Psoas muscle (tissue), 8 donors: Measurements from ENCODE around the gene PRPS2. TPM values are rescaled to one million over a fixed set of nuclear protein-coding genes. Genes with fewer than 3 reads are reported as not detected.
A peak's percentile ranks its signal among the peaks of the same experiment; 100 is the strongest.

Source experiments
- ATAC-seq, 4 donors: fragments of 200-7000 bp; cut with Tn5 transposase; one replicate each; pipeline ENCODE4 v1.9.1; 2020; ENCODE audit warnings: moderate library complexity in 3 of 4, mild to moderate bottlenecking in 2 of 4
- DNase-seq, 2 donors: peaks; one replicate each; pipeline ENCODE4 v3.0.0-alpha.2; 2020
- H3K27ac ChIP-seq: fragments of 200-600 bp; one replicate; pipeline ENCODE4 v1.8.0; 2022
- H3K27me3 ChIP-seq, 3 donors: fragments of 200-600 bp in 1 of 3; one replicate each; pipeline versions ENCODE4 v1.6.1 to v1.8.0; 2013 to 2022; ENCODE audit warnings: low read length in 2 of 3, mild to moderate bottlenecking in 2 of 3, moderate library complexity in 1 of 3; ENCODE audit not compliant: insufficient read depth in 3 of 3
- H3K36me3 ChIP-seq, 2 donors: fragments of 200-600 bp in 1 of 2; one replicate each; pipeline versions ENCODE4 v1.6.1 to v1.8.0; 2013 to 2022; ENCODE audit warnings: low read depth in 1 of 2, mild to moderate bottlenecking in 1 of 2, moderate library complexity in 1 of 2; ENCODE audit not compliant: insufficient read depth in 1 of 2
- H3K4me1 ChIP-seq: fragments of 200-600 bp; one replicate; pipeline ENCODE4 v1.8.0; 2022
- H3K4me3 ChIP-seq: fragments of 200-600 bp; one replicate; pipeline ENCODE4 v1.8.0; 2022; ENCODE audit warnings: mild to moderate bottlenecking
- H3K9me3 ChIP-seq: fragments of 200-600 bp; one replicate; pipeline ENCODE4 v1.8.0; 2022
- WGBS, 3 donors: extraction: QIAGEN DNeasy Blood & Tissue Kit; methylation state at CpG; one replicate each; pipeline versions ENCODE4 v1.1.6 to v1.1.7; 2013; 5-methylcytosine and 5-hydroxymethylcytosine counted together
- intact Hi-C, 2 donors: fragments of 100-400 bp; cut with DNase I; formaldehyde crosslinking; loops; one replicate each; pipeline versions ENCODE4 v1.11.0 to v1.14.2; 2022
- polyA plus RNA-seq, 3 donors: library from polyadenylated mRNA; stranded (reverse); fragments of 200-250 nt; gene quantifications; one replicate each; pipeline ENCODE4 v1.2.3, GENCODE V29; 2013
- total RNA-seq, 4 donors: library from RNA; stranded (reverse); fragmentation: NEBNext Ultra II Directional in 2 of 4; extraction: Animal tissue kit (Norgen Biotek cat#: 25700) in 2 of 4; gene quantifications; one replicate each; pipeline versions ENCODE4 v1.2.1 to v1.2.4, GENCODE V29; 2021 to 2023
- TF ChIP-seq, protein P1 (sequence below): fragments of 200-600 bp; IDR thresholded peaks from one replicate; pipeline ENCODE4 v1.8.0; 2022; ENCODE audit warnings: antibody characterized with exemption
- donor health status: healthy with polysubstance abuse.
- donor health status: DM: no; HTN: no; CAD: no; lungs with moderate emphysema.
- donor health status: Bipolar disorder and iron deficiency.
- donor health status: healthy.
- donor health status: DM: yes; HTN: yes; CAD: no.
- donor health status: DM: no; HTN: no; CAD: no.
- donor health status: DM: no; HTN: no; CAD: no.
- donor health status: DM: yes; HTN: yes; CAD: no.

PRPS2 gene
- total and polyA plus RNA-seq, 7 donors = 0.97 to 3.5 (median 1.9) TPM

DNA sequence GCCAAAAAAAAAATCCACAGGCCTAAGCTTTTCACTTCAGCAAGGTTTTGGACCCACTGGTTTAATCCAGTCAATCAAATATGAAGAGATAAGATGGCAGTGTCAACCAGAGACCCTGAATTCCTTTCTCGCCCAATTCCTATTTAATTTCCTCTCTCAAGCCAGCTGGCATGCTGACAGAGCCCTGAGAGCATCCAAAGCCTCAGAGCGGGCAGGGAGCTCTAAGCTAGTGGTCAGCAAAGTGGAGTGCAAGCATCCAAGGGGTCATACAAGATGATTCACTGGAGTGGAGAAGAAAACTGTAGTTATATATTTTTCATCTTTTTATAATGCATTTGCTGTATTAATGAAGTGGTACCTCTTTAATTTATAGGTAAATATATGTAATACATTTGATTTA is 37.8 kb upstream of the PRPS2 start:
- ATAC-seq (no peak), DNase-seq (no peak)
- TF ChIP-seq, protein P1, sequence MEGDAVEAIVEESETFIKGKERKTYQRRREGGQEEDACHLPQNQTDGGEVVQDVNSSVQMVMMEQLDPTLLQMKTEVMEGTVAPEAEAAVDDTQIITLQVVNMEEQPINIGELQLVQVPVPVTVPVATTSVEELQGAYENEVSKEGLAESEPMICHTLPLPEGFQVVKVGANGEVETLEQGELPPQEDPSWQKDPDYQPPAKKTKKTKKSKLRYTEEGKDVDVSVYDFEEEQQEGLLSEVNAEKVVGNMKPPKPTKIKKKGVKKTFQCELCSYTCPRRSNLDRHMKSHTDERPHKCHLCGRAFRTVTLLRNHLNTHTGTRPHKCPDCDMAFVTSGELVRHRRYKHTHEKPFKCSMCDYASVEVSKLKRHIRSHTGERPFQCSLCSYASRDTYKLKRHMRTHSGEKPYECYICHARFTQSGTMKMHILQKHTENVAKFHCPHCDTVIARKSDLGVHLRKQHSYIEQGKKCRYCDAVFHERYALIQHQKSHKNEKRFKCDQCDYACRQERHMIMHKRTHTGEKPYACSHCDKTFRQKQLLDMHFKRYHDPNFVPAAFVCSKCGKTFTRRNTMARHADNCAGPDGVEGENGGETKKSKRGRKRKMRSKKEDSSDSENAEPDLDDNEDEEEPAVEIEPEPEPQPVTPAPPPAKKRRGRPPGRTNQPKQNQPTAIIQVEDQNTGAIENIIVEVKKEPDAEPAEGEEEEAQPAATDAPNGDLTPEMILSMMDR = no peak
- Histone ChIP-seq H3K27me3 (peaks cover 0 to 9% (median 0%) of the 10 kb centered on the region in 3 donors), H3K36me3 (no peaks in the 10 kb centered on the region), H3K4me3 (no peak overlapping the region), H3K9me3 (peaks cover 3% of the 10 kb centered on the region), H3K4me1 (no peaks in the 10 kb centered on the region), H3K27ac (no peak overlapping the region)
- intact Hi-C loops = no loop called here
- 25 to 37% (median 36%) methylated on average over 2 of the region's 2 CpGs for WGBS, 3 donors

DNA sequence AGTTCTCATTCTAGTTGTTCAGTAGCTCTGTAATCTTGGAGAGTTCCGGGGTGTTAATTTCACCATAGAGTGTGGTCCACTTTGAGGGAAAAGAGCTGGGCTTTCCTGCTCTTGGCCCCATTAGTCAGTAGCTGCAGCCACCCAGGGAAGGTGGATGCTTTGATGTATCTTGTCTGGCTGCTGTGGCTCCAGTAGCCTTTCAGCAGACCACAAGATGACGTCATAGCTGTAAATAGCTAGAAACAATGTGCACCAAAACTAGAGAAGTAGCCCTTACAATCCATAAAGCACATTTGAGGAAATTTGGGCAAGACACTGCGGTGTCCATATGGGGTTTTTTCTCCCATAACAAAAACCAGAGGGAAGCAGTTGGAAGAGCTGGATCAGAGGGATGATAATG is 32.9 kb upstream of the PRPS2 start:
- intact Hi-C loops = no loop called here
- ATAC-seq (no peak), DNase-seq (no peak)
- WGBS, 3 donors = 68 to 83% (median 72%) methylated on average over 3 of the region's 3 CpGs
- TF ChIP-seq, protein P1 = no peak
- Histone ChIP-seq H3K36me3 (no peaks in the 10 kb centered on the region), H3K4me3 (no peak overlapping the region), H3K27me3 (peaks cover 0 to 9% (median 0%) of the 10 kb centered on the region in 3 donors), H3K4me1 (no peaks in the 10 kb centered on the region), H3K9me3 (no peaks in the 10 kb centered on the region), H3K27ac (no peak overlapping the region)

DNA sequence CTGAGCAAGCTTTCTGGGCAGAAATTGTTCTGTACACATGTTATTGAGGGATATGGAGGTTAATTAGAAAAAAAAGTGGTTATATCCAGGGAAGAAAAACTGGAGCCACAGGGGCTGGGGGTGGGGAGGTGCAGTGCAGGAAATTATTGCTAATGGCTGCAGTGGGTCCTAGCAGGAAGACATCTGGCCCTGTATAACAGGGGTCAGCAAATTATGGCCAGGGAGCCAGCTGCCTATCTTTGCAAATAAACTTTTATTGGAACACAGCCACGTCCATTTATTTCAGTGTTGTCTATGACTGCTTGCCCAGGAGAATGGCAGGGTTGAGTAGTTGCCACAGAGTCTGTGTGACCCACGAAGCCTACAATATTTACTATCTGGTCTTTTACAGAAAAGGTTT is 23.4 kb upstream of the PRPS2 start:
- DNase-seq = no peak
- Histone ChIP-seq H3K27ac (no peak overlapping the region), H3K9me3 (no peaks in the 10 kb centered on the region), H3K27me3 (peaks cover 0 to 16% (median 2%) of the 10 kb centered on the region in 3 donors), H3K4me3 (no peak overlapping the region), H3K36me3 (no peaks in the 10 kb centered on the region), H3K4me1 (no peaks in the 10 kb centered on the region)
- TF ChIP-seq, protein P1 = no peak
- 17 to 41% (median 28%) methylated on average over 2 of the region's 2 CpGs for WGBS, 3 donors
- no peak for ATAC-seq
- intact Hi-C loops = no loop called here

DNA sequence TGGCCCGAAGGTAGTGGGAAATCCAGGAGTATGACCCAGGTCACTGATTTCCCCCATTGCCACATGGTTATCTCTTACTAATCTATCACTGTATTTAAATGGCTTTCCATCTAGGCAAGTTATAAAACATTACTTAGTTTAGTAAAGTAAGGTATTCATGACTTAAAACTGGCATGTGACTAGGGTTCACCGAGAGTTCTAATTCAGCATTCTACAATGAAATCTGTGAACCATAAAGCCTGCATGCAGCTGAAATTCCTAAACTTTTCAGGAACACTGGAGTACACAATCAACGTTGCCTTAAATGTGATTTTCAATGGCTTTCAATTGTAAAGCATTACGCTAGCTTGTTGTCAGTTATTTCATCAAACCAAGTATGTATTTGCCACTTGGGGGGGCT is 22.7 kb upstream of the PRPS2 start:
- no peaks in the 10 kb centered on the region for H3K4me1 ChIP-seq
- no peak for ATAC-seq
- H3K9me3 ChIP-seq = no peaks in the 10 kb centered on the region
- no peak overlapping the region for H3K4me3 ChIP-seq
- no peak overlapping the region for H3K27ac ChIP-seq
- no peaks in the 10 kb centered on the region for H3K36me3 ChIP-seq
- DNase-seq = no peak
- TF ChIP-seq, protein P1 = no peak
- 76 to 86% (median 83%) methylated on average over 4 of the region's 4 CpGs for WGBS, 3 donors
- peaks cover 0 to 22% (median 2%) of the 10 kb centered on the region in 3 donors for H3K27me3 ChIP-seq
- intact Hi-C loops = no loop called here

DNA sequence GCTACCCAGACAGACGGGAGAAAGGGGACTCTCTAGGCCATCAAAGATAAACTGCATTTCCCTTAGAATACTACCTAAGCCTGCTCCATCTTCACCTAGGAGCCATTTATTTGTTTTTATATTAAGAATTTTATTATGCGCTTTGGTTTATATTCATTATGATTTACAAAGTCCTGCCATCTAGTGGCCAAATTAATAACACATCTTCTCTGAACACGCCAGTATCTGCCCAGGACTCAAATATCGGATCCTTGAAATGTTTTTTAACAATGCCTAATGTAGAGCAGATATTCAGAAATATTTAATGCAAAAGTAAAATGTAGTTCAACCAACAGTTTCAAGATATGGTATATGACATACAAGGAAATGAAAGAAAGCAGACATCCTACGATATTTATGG is 20.8 kb upstream of the PRPS2 start:
- H3K4me3 ChIP-seq = no peak overlapping the region
- no peak overlapping the region for H3K27ac ChIP-seq
- 38 to 44% (median 41%) methylated on average over 5 of the region's 5 CpGs for WGBS, 3 donors
- peaks cover 0 to 29% (median 2%) of the 10 kb centered on the region in 3 donors for H3K27me3 ChIP-seq
- H3K4me1 ChIP-seq = no peaks in the 10 kb centered on the region
- ATAC-seq (no peak), DNase-seq (no peak)
- H3K36me3 ChIP-seq = no peaks in the 10 kb centered on the region
- TF ChIP-seq, protein P1 = peak; percentile 49
- no peaks in the 10 kb centered on the region for H3K9me3 ChIP-seq
- intact Hi-C loops = no loop called here
